KMS-11 (cell line): Measurements from ENCODE around the gene ZFR2.

ENCODE experiments used
- H2AFZ ChIP-seq: fragments of 200-600 bp; sonication (generic); 2 replicates; pipeline ENCODE4 v1.6.1; 2016; ENCODE audit warnings: antibody characterized with exemption, mixed run types, low read depth
- H3K27ac ChIP-seq: fragments of 200-600 bp; sonication (generic); 2 replicates; pipeline ENCODE4 v1.6.1; 2016; ENCODE audit warnings: mild to moderate bottlenecking, mixed run types
- H3K27me3 ChIP-seq: fragments of 200-600 bp; sonication (generic); 2 replicates; pipeline ENCODE4 v1.6.1; 2017; ENCODE audit warnings: mild to moderate bottlenecking, low read depth, mixed run types, moderate library complexity; ENCODE audit not compliant: insufficient read depth
- H3K36me3 ChIP-seq: fragments of 200-600 bp; sonication (generic); 2 replicates; pipeline ENCODE4 v1.6.1; 2017; ENCODE audit warnings: mild to moderate bottlenecking, mixed run types; ENCODE audit not compliant: insufficient read depth
- H3K4me1 ChIP-seq: fragments of 200-600 bp; sonication (generic); 2 replicates; pipeline ENCODE4 v1.6.1; 2016; ENCODE audit warnings: mild to moderate bottlenecking, low read depth, mixed run types; ENCODE audit not compliant: poor library complexity, severe bottlenecking
- H3K4me2 ChIP-seq: fragments of 200-600 bp; sonication (generic); 2 replicates; pipeline ENCODE4 v1.7.0; 2016; ENCODE audit warnings: mild to moderate bottlenecking, mixed run types
- H3K4me3 ChIP-seq: fragments of 200-600 bp; sonication (generic); IDR thresholded peaks from 2 replicates; pipeline ENCODE4 v1.6.1; 2017; ENCODE audit warnings: low read depth, low read length, mixed read lengths; ENCODE audit not compliant: insufficient read depth
- H3K79me2 ChIP-seq: fragments of 200-600 bp; sonication (generic); 2 replicates; pipeline ENCODE4 v1.6.1; 2016; ENCODE audit warnings: low read depth, mixed run types; ENCODE audit not compliant: insufficient read depth
- H3K9ac ChIP-seq: fragments of 200-600 bp; sonication (generic); 2 replicates; pipeline ENCODE4 v1.6.1; 2016; ENCODE audit warnings: mild to moderate bottlenecking, mixed run types
- H4K20me1 ChIP-seq: fragments of 200-600 bp; sonication (generic); 2 replicates; pipeline ENCODE4 v1.6.1; 2016; ENCODE audit warnings: mild to moderate bottlenecking, mixed run types; ENCODE audit not compliant: insufficient read depth
- TF ChIP-seq, protein P1 (sequence below): fragments of 200-600 bp; sonication (generic); conservative IDR thresholded peaks from 2 replicates; pipeline ENCODE4 v1.6.1; 2017; ENCODE audit warnings: low read depth, mild to moderate bottlenecking, antibody characterized with exemption, low read length, moderate library complexity, mixed read lengths

The ZFR2 gene

DNA sequence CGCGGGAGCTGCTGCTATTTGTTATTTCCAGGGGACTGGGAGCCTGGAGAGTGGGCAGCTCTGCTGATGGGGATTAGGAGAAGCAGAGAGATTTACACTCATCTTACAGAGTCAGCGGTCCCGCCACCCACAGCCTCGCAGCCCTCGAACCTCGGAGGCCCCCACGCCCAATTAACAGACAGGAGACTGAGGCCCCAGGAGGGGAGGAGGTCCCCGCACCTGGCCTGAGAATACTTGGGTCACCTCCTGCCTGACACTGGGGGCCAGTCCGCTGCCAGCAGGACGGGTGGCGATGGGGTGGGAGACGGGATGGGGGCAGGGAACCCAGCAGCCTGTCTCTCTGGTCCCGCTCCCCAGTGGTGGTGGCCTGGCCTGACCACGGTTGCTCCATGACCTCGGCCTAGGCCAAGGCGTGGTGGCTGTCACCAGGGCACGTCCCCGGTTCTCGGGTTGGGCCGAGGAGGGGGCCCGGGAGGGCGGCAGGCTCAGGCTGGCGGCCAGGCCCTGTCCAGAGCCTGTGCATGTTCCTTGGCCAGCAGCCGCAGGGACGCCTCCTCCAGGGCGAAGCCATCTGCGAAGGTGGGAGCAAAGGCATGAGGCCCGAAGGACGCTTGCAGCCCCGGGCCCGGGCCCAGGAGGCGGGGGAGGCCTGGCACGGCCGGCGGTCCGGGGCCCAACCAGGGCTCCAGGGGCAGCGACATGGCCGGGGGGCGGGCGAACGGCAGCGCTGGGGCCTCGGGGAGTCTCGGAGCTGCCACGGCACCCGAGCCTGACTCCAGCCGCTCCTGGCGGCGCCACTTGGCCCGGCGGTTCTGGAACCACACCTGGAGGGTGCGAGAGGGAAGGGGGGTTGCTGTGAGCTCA is 98.5 kb downstream of the ZFR2 start:
- Histone ChIP-seq H3K9ac (no peak overlapping the region), H3K4me2 (no peak overlapping the region), H3K79me2 (no peaks in the 10 kb centered on the region), H3K36me3 (no peaks in the 10 kb centered on the region), H3K4me1 (no peaks in the 10 kb centered on the region), H4K20me1 (no peaks in the 10 kb centered on the region), H3K4me3 (no peak overlapping the region), H2AFZ (no peak overlapping the region), H3K27ac (no peak overlapping the region), H3K27me3 (peaks cover 6% of the 10 kb centered on the region; the same call in 1 of the 2 replicates)
- TF ChIP-seq, protein P1, sequence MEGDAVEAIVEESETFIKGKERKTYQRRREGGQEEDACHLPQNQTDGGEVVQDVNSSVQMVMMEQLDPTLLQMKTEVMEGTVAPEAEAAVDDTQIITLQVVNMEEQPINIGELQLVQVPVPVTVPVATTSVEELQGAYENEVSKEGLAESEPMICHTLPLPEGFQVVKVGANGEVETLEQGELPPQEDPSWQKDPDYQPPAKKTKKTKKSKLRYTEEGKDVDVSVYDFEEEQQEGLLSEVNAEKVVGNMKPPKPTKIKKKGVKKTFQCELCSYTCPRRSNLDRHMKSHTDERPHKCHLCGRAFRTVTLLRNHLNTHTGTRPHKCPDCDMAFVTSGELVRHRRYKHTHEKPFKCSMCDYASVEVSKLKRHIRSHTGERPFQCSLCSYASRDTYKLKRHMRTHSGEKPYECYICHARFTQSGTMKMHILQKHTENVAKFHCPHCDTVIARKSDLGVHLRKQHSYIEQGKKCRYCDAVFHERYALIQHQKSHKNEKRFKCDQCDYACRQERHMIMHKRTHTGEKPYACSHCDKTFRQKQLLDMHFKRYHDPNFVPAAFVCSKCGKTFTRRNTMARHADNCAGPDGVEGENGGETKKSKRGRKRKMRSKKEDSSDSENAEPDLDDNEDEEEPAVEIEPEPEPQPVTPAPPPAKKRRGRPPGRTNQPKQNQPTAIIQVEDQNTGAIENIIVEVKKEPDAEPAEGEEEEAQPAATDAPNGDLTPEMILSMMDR = no peak

DNA sequence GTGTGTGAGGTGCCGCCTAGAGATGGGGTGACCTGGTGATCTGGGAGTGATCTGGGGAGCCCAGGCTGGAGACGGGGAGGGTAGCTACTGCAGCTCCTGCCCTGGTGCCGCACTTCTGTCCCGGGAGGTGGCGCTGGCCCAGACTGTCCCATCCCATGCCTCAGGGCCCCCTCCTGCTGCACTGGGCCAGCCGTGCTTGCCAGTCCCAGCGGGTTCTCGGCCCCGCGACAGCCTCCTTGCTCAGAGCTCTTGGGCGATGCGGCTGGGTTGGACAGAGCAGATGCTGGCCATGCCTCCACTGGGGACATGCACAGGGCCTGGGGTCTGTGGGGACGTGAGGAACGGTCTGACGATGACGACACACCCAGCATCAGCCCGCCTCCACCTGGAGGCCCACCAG is 99.3 kb downstream of the ZFR2 start:
- Histone ChIP-seq H3K9ac (no peak overlapping the region), H3K4me2 (no peak overlapping the region), H3K36me3 (no peaks in the 10 kb centered on the region), H4K20me1 (no peaks in the 10 kb centered on the region), H2AFZ (no peak overlapping the region), H3K4me3 (no peak overlapping the region), H3K4me1 (no peaks in the 10 kb centered on the region), H3K27ac (no peak overlapping the region), H3K79me2 (no peaks in the 10 kb centered on the region), H3K27me3 (peaks cover 6% of the 10 kb centered on the region; the same call in 1 of the 2 replicates)
- TF ChIP-seq, protein P1 = no peak

DNA sequence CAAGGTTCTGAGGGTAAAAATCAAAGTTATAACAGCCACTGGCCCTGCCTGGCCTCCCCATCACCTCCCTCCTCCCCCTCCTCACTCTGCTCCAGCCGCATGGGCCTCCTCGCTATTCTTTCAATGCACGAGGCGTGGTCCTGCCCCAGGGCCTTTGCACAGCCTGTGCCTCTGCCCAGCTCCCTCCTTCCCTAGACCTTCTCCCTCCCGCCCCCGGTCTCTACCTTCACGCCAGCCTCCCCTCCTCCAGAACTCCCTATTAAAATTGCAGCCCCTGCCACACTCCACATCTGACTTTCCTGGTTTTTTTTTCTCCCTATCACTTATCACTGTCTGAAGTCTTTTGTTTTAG is 100.1 kb downstream of the ZFR2 start:
- no peak overlapping the region for H3K27ac ChIP-seq
- no peak overlapping the region for H3K4me2 ChIP-seq
- no peaks in the 10 kb centered on the region for H3K79me2 ChIP-seq
- TF ChIP-seq, protein P1 = no peak
- H3K36me3 ChIP-seq = no peaks in the 10 kb centered on the region
- H4K20me1 ChIP-seq = no peaks in the 10 kb centered on the region
- no peak overlapping the region for H3K4me3 ChIP-seq
- H3K9ac ChIP-seq = no peak overlapping the region
- H3K27me3 ChIP-seq = peaks cover 3% of the 10 kb centered on the region; the same call in 1 of the 2 replicates
- no peaks in the 10 kb centered on the region for H3K4me1 ChIP-seq
- no peak overlapping the region for H2AFZ ChIP-seq

DNA sequence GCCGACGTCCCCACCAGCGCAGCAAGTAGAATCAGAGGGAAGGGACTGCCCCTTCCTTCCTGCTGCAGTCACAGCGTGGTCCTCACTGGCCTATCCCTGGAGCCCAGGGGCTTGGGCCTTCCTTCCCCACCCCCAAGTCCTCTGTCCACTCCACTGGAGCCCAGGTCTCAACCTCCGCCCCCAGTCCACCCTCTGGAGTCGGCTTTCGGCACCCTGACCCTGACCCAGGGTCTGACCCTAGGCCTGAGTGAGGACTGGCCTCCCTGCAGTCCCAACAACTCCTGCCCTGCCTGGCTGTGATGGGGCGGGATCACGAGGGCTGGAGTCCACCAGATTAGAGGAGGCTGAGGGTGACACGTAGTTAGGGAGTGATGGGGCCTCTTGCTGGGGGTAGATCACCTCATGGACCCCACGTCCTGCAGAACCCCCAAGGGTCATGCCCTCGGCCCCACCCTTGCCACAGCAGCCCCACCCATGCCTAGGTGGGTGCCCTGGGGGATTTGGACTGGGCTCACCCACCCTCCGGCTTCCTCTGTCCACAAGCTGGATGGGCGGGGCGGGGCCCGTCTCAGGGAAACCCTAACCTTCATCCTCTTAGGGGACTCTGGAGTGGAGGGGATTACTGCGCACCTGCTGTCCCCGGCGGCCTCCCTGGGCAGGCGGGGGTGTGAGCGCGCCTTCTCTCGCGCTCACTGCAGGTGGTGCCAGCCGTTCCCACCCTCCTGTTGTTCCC is 100.7 kb downstream of the ZFR2 start:
- H3K27me3 ChIP-seq = no peaks in the 10 kb centered on the region
- H3K4me1 ChIP-seq = peaks cover 4% of the 10 kb centered on the region
- no peak overlapping the region for H2AFZ ChIP-seq
- H3K27ac ChIP-seq = no peak overlapping the region
- no peaks in the 10 kb centered on the region for H3K36me3 ChIP-seq
- no peaks in the 10 kb centered on the region for H4K20me1 ChIP-seq
- no peaks in the 10 kb centered on the region for H3K79me2 ChIP-seq
- H3K4me3 ChIP-seq = no peak overlapping the region
- TF ChIP-seq, protein P1 = no peak
- H3K9ac ChIP-seq = no peak overlapping the region
- H3K4me2 ChIP-seq = no peak overlapping the region
